Keratinocyte (primary cell): Measurements from ENCODE around the gene GRPEL2. TPM values are rescaled to one million over a fixed set of nuclear protein-coding genes. Genes with fewer than 3 reads are reported as not detected.

Source experiments
- DNase-seq: peaks from one replicate; pipeline ENCODE4 v3.0.0-alpha.2; 2011; ENCODE audit warnings: low read depth, missing footprints, low spot score
- FAIRE-seq: peaks from 2 replicates; lab custom pipeline; 2011; peaks lifted over from hg19 to GRCh38; lab: Jason Lieb, UNC
- H2AFZ ChIP-seq: 2 replicates; pipeline ENCODE4 v1.6.0; 2012; ENCODE audit warnings: low read length, control low read depth, inconsistent platforms; ENCODE audit not compliant: control insufficient read depth
- H3K27ac ChIP-seq: 2 replicates; pipeline ENCODE4 v1.5.1; 2011; ENCODE audit warnings: low read length; ENCODE audit not compliant: control insufficient read depth, insufficient read depth
- H3K27me3 ChIP-seq: 3 replicates; pipeline ENCODE4 v1.6.0; 2011; ENCODE audit warnings: low read length; ENCODE audit not compliant: control insufficient read depth, insufficient read depth; ENCODE audit errors: extremely low read depth
- H3K36me3 ChIP-seq, 2 experiments: 2 replicates in 1 of 2; 3 replicates in 1 of 2; pipeline ENCODE4 v1.5.1; 2011; ENCODE audit warnings: low read length in 2 of 2, mild to moderate bottlenecking in 1 of 2; ENCODE audit not compliant: control insufficient read depth in 2 of 2, insufficient read depth in 2 of 2; ENCODE audit errors: extremely low read depth in 1 of 2
- H3K4me1 ChIP-seq: 3 replicates; pipeline ENCODE4 v1.5.1; 2011; ENCODE audit warnings: low read length; ENCODE audit not compliant: control insufficient read depth, insufficient read depth; ENCODE audit errors: extremely low read depth
- H3K4me2 ChIP-seq: 3 replicates; pipeline ENCODE4 v1.6.0; 2011; ENCODE audit warnings: low read depth, low read length; ENCODE audit not compliant: control insufficient read depth, insufficient read depth; ENCODE audit errors: extremely low read depth
- H3K4me3 ChIP-seq, 3 experiments: fragments of 200-600 bp in 1 of 3; sonication (generic) in 1 of 3; 2 replicates in 2 of 3; 3 replicates in 1 of 3; pipeline ENCODE4 v1.5.1; 2011 to 2016; ENCODE audit warnings: low read length in 3 of 3, mild to moderate bottlenecking in 3 of 3, control low read depth in 2 of 3, inconsistent platforms in 1 of 3, low read depth in 1 of 3, mixed read lengths in 1 of 3, mixed run types in 1 of 3, moderate library complexity in 1 of 3; ENCODE audit not compliant: control insufficient read depth in 2 of 3, insufficient read depth in 2 of 3; ENCODE audit errors: extremely low read depth in 1 of 3
- H3K79me2 ChIP-seq: 2 replicates; pipeline ENCODE4 v1.6.0; 2012; ENCODE audit warnings: low read length; ENCODE audit not compliant: control insufficient read depth, insufficient read depth
- H3K9ac ChIP-seq: 3 replicates; pipeline ENCODE4 v1.6.0; 2011; ENCODE audit warnings: low read length; ENCODE audit not compliant: control insufficient read depth, insufficient read depth; ENCODE audit errors: extremely low read depth
- H3K9me1 ChIP-seq: 3 replicates; pipeline ENCODE4 v1.6.0; 2011; ENCODE audit warnings: low read length; ENCODE audit not compliant: control insufficient read depth, insufficient read depth; ENCODE audit errors: extremely low read depth
- H3K9me3 ChIP-seq: 2 replicates; pipeline ENCODE4 v1.5.1; 2012; ENCODE audit warnings: low read depth, low read length; ENCODE audit not compliant: control insufficient read depth
- H4K20me1 ChIP-seq: 3 replicates; pipeline ENCODE4 v1.6.0; 2011; ENCODE audit warnings: low read length; ENCODE audit not compliant: control insufficient read depth, insufficient read depth; ENCODE audit errors: extremely low read depth
- EZH2 ChIP-seq: IDR thresholded peaks from one replicate; pipeline ENCODE4 v1.6.1; 2012; ENCODE audit warnings: inconsistent platforms, mild to moderate bottlenecking, low read length, moderate library complexity
- dilution Hi-C: fragments of 300-500 bp; cut with MboI; formaldehyde crosslinking; loops from one replicate; pipeline ENCODE4 v1.7.0; 2020; ENCODE audit warnings: low sequenced_read_pairs; ENCODE audit not compliant: extremely low pct_ligation_motif_present
- polyA plus RNA-seq, 5 experiments: library from polyadenylated mRNA; depleted of rRNA in 3 of 5; stranded (reverse) in 3 of 5; stranded (forward) in 1 of 5; unstranded in 1 of 5; fragments of >200 nt; gene quantifications; 1 replicate in 1 of 5; 2 replicates in 3 of 5; 3 replicates in 1 of 5; pipeline versions ENCODE4 v1.2.1 to v1.2.3, GENCODE V29; 2011 to 2012; ENCODE audit warnings: missing spikeins in 2 of 5, low read depth in 1 of 5, low replicate concordance in 1 of 5
- TF ChIP-seq, protein P1 (sequence below), 3 experiments: IDR thresholded peaks in 1 of 3; conservative IDR thresholded peaks in 1 of 3; optimal IDR thresholded peaks in 1 of 3; 2 replicates in 2 of 3; 3 replicates in 1 of 3; pipeline versions ENCODE3 to v1.5.1; 2011; ENCODE audit warnings: low read length in 3 of 3, mild to moderate bottlenecking in 3 of 3, moderate library complexity in 2 of 3, control low read depth in 1 of 3, inconsistent platforms in 1 of 3; ENCODE audit not compliant: insufficient read depth in 2 of 3; ENCODE audit errors: extremely low read depth in 1 of 3

The GRPEL2 gene
- polyA plus RNA-seq, 1 donor (not counting 4 experiments of a cell fraction or from before 2014, with no cell fraction given), result 17.5 TPM

GRCh38 chr5:149315753-149316152 lies 29.5 kb upstream of the GRPEL2 start:
- FAIRE-seq (no peak), DNase-seq (no peak)
- no peak for TF ChIP-seq EZH2
- TF ChIP-seq, protein P1, sequence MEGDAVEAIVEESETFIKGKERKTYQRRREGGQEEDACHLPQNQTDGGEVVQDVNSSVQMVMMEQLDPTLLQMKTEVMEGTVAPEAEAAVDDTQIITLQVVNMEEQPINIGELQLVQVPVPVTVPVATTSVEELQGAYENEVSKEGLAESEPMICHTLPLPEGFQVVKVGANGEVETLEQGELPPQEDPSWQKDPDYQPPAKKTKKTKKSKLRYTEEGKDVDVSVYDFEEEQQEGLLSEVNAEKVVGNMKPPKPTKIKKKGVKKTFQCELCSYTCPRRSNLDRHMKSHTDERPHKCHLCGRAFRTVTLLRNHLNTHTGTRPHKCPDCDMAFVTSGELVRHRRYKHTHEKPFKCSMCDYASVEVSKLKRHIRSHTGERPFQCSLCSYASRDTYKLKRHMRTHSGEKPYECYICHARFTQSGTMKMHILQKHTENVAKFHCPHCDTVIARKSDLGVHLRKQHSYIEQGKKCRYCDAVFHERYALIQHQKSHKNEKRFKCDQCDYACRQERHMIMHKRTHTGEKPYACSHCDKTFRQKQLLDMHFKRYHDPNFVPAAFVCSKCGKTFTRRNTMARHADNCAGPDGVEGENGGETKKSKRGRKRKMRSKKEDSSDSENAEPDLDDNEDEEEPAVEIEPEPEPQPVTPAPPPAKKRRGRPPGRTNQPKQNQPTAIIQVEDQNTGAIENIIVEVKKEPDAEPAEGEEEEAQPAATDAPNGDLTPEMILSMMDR (optimal IDR thresholded peaks at IDR 0.05 in 1 of 3, IDR thresholded peaks at IDR 0.05 in 1 of 3, conservative IDR thresholded peaks at IDR 0.05 in 1 of 3; ENCODE audit: extremely low read depth in 1 of 3, insufficient read depth in 2 of 3, low read length in 3 of 3), result no peak
- no peak overlapping the region for H3K9ac ChIP-seq
- no peaks in the 10 kb centered on the region for H3K79me2 ChIP-seq
- H3K27me3 ChIP-seq, result no peaks in the 10 kb centered on the region
- H3K36me3 ChIP-seq, result peaks cover 0 to 1% of the 10 kb centered on the region in 2 experiments
- no peak overlapping the region for H2AFZ ChIP-seq
- H3K9me1 ChIP-seq, result no peaks in the 10 kb centered on the region
- H3K4me1 ChIP-seq, result peaks cover 5% of the 10 kb centered on the region
- H3K27ac ChIP-seq, result no peak overlapping the region
- no peaks in the 10 kb centered on the region for H3K9me3 ChIP-seq
- H3K4me2 ChIP-seq, result no peak overlapping the region
- H4K20me1 ChIP-seq, result no peaks in the 10 kb centered on the region
- dilution Hi-C loops, result no loop called here
- no peak overlapping the region for H3K4me3 ChIP-seq

DNA sequence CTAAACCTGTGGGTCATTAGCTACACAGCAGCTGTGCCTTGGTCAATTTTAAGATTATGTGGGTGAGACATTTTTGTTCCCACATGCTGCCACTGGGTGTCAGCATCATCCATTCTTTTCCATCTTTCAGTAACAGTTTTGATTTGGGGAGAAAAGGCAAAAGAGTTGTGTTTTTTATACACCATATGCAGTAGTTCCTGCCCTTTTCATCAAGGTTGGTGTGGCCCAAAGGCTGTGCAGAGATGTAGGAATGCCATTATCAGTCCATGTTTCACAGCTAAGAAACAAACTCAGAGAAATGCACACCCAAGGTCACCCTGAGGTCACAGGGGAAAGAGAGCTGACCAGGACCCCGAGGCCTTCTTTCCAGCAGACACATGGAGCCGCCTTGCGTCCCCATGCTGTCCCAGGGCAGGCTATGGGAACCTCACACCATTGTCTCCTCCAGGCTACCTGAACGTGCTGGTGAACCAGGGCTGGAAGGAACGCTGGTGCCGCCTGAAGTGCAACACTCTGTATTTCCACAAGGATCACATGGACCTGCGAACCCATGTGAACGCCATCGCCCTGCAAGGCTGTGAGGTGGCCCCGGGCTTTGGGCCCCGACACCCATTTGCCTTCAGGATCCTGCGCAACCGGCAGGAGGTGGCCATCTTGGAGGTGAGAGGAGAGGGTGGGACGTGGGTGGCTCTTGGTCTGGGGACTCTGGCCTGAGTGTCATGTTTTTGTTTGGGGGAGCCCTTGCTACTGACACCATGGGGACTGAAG lies 27.8 kb upstream of the GRPEL2 start:
- Histone ChIP-seq H3K27ac (no peak overlapping the region), H3K4me3 (no peak overlapping the region), H4K20me1 (no peaks in the 10 kb centered on the region), H3K4me1 (peaks cover 13% of the 10 kb centered on the region), H3K27me3 (no peaks in the 10 kb centered on the region), H3K9me1 (no peaks in the 10 kb centered on the region), H3K36me3 (peaks cover 1 to 2% of the 10 kb centered on the region in 2 experiments), H3K9me3 (no peaks in the 10 kb centered on the region), H3K79me2 (no peaks in the 10 kb centered on the region), H2AFZ (no peak overlapping the region), H3K9ac (no peak overlapping the region), H3K4me2 (no peak overlapping the region)
- dilution Hi-C loops, result no loop called here
- no peak for DNase-seq
- FAIRE-seq, result peak; percentile 78
- TF ChIP-seq EZH2, result no peak
- TF ChIP-seq, protein P1 (optimal IDR thresholded peaks at IDR 0.05 in 1 of 3, IDR thresholded peaks at IDR 0.05 in 1 of 3, conservative IDR thresholded peaks at IDR 0.05 in 1 of 3; ENCODE audit: extremely low read depth in 1 of 3, insufficient read depth in 2 of 3, low read length in 3 of 3), result peak; percentile 57 to 75 (median 74)
